HG03439 (cell line): ENCODE data around the gene GMIP.

Experiments used
- ATAC-seq: cut with Tn5 transposase; IDR thresholded peaks from one replicate; pipeline ENCODE4 v1.9.1; 2021; ENCODE audit warnings: mild to moderate bottlenecking, moderate library complexity; ENCODE audit not compliant: unreplicated experiment

The GMIP gene

GRCh38 chr19:19659646-19660245 is 16.3 kb upstream of the GMIP start:
- no peak for ATAC-seq

- ATAC-seq = no peak
Measured at GRCh38 chr19:19657397-19657783, 13.9 kb upstream of the GMIP start.

- ATAC-seq = no peak
Measured at GRCh38 chr19:19656451-19657396, 13.3 kb upstream of the GMIP start.

GRCh38 chr19:19655641-19656343 is 12.3 kb upstream of the GMIP start:
- no peak for ATAC-seq

GRCh38 chr19:19655051-19655594 is 11.7 kb upstream of the GMIP start:
- ATAC-seq = no peak

GRCh38 chr19:19654441-19654840 is 11.0 kb upstream of the GMIP start:
- no peak for ATAC-seq

GRCh38 chr19:19653597-19654147 is 10.2 kb upstream of the GMIP start:
- ATAC-seq = no peak

- no peak for ATAC-seq
Measured at GRCh38 chr19:19652482-19653295, 9.2 kb upstream of the GMIP start.

GRCh38 chr19:19651076-19651475 is 7.6 kb upstream of the GMIP start:
- ATAC-seq = no peak

GRCh38 chr19:19650331-19650730 is 6.9 kb upstream of the GMIP start:
- ATAC-seq = no peak

- no peak for ATAC-seq
Measured at GRCh38 chr19:19649580-19649995, 6.1 kb upstream of the GMIP start.

GRCh38 chr19:19649155-19649554 is 5.7 kb upstream of the GMIP start:
- no peak for ATAC-seq

- no peak for ATAC-seq
Measured at GRCh38 chr19:19647037-19647835, 3.8 kb upstream of the GMIP start.

- no peak for ATAC-seq
Measured at GRCh38 chr19:19645233-19645870, 1.9 kb upstream of the GMIP start.

- no peak for ATAC-seq
Measured at GRCh38 chr19:19644054-19644388, 564 bp upstream of the GMIP start.

- ATAC-seq = no peak
Measured at GRCh38 chr19:19642506-19643157, 825 bp downstream of the GMIP start.

GRCh38 chr19:19637523-19638251 is 5.8 kb downstream of the GMIP start:
- no peak for ATAC-seq

- ATAC-seq = no peak
Measured at GRCh38 chr19:19637186-19637522, 6.3 kb downstream of the GMIP start.
